ENCODE data around the gene GALNT17.

GALNT17 gene

GRCh38 chr7:71278257-71278656, 146.3 kb downstream of the GALNT17 start:
- TF ChIP-seq CTCF (IDR thresholded peaks at IDR 0.05; ENCODE audit: insufficient read depth, low read length, poor library complexity, severe bottlenecking), result no peak
- H3K27me3 ChIP-seq (replicated peaks; ENCODE audit: control insufficient read depth, insufficient read depth, low read length), result no peaks in the 10 kb centered on the region
- H3K4me3 ChIP-seq (replicated peaks; ENCODE audit: low read depth, low read length), result no peak overlapping the region
- DNase-seq (ENCODE audit: extremely low read depth, insufficient read length), result no peak
- H3K36me3 ChIP-seq (ENCODE audit: control insufficient read depth, insufficient read depth, low read length), result no peaks in the 10 kb centered on the region

DNA sequence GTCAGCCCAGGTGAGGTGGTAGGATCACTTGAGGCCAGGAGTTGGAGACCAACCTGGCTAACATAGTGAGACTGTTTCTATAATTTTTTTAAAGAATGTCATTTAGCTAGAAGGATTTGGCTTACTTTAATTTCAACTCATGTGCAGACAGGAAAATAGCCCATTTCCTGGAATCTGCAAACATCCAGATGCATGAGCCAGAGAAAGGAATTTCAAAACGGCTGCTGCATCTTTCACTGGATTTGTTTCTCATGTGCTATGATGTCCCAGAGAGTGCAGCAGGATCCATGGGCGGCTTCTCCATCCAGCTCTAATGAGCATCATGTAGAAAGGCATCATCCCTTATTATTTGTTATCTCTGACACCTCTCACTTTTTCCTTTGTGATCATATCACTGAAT, 149.3 kb downstream of the GALNT17 start:
- DNase-seq (ENCODE audit: extremely low read depth, insufficient read length), result no peak
- no peak overlapping the region for H3K4me3 ChIP-seq (replicated peaks; ENCODE audit: low read depth, low read length)
- H3K36me3 ChIP-seq (ENCODE audit: control insufficient read depth, insufficient read depth, low read length), result no peaks in the 10 kb centered on the region
- no peak for TF ChIP-seq CTCF (IDR thresholded peaks at IDR 0.05; ENCODE audit: insufficient read depth, low read length, poor library complexity, severe bottlenecking)
- no peaks in the 10 kb centered on the region for H3K27me3 ChIP-seq (replicated peaks; ENCODE audit: control insufficient read depth, insufficient read depth, low read length)

GRCh38 chr7:71283802-71284201, 151.9 kb downstream of the GALNT17 start:
- no peaks in the 10 kb centered on the region for H3K36me3 ChIP-seq (ENCODE audit: control insufficient read depth, insufficient read depth, low read length)
- no peak for TF ChIP-seq CTCF (IDR thresholded peaks at IDR 0.05; ENCODE audit: insufficient read depth, low read length, poor library complexity, severe bottlenecking)
- H3K4me3 ChIP-seq (replicated peaks; ENCODE audit: low read depth, low read length), result no peak overlapping the region
- no peak for DNase-seq (ENCODE audit: extremely low read depth, insufficient read length)
- no peaks in the 10 kb centered on the region for H3K27me3 ChIP-seq (replicated peaks; ENCODE audit: control insufficient read depth, insufficient read depth, low read length)

DNA sequence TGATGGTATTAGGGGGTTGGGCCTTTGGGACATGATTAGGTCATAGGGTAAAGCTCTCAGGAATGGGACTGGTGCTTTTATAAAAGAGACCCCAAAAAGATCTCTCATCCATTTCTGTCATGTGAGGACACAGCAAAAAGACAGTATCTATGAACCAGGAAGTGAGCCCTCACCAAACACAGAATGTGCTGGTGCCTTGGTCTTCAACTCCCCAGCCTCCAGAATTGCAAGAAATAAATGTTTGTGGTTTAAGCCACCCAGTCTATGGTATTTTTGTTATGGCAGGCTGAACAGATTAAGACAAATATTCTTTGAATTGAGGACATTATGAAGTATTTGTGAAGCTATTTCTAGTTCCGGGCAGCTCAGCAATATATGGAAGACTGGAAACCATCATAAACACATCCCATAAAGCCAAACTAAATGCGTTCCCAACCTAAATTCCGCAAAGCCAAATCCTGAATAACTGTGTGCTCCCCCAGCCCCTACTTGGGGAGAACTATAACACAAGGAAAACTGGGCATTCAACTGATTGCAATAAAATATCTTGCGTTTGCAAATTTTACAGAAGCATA, 153.7 kb downstream of the GALNT17 start:
- H3K36me3 ChIP-seq (ENCODE audit: control insufficient read depth, insufficient read depth, low read length), result no peaks in the 10 kb centered on the region
- no peak for DNase-seq (ENCODE audit: extremely low read depth, insufficient read length)
- TF ChIP-seq CTCF (IDR thresholded peaks at IDR 0.05; ENCODE audit: insufficient read depth, low read length, poor library complexity, severe bottlenecking), result no peak
- no peak overlapping the region for H3K4me3 ChIP-seq (replicated peaks; ENCODE audit: low read depth, low read length)
- no peaks in the 10 kb centered on the region for H3K27me3 ChIP-seq (replicated peaks; ENCODE audit: control insufficient read depth, insufficient read depth, low read length)

GRCh38 chr7:71286336-71286735, 154.4 kb downstream of the GALNT17 start:
- Histone ChIP-seq H3K27me3 (replicated peaks; ENCODE audit: control insufficient read depth, insufficient read depth, low read length) (no peaks in the 10 kb centered on the region), H3K36me3 (ENCODE audit: control insufficient read depth, insufficient read depth, low read length) (no peaks in the 10 kb centered on the region), H3K4me3 (replicated peaks; ENCODE audit: low read depth, low read length) (no peak overlapping the region)
- DNase-seq (ENCODE audit: extremely low read depth, insufficient read length), result no peak
- TF ChIP-seq CTCF (IDR thresholded peaks at IDR 0.05; ENCODE audit: insufficient read depth, low read length, poor library complexity, severe bottlenecking), result no peak

DNA sequence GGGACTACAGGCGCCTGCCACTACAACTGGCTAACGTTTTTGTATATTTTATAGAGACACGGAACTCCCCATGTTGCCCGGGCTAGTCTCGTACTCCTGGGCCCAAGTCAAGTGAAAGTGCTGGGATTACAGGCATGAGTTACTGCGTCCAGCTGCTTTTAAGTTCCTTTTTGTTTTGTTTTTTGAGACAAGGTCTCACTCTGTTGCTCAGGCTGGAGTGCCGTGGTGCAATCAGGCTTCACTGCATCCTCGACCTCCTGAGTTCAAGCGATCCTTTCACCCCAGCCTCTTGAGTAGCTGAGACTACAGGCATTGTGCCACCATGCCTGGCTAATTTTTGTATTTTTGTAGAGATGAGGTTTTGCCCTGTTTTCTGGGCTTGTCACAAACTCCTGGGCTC, 155.0 kb downstream of the GALNT17 start:
- H3K36me3 ChIP-seq (ENCODE audit: control insufficient read depth, insufficient read depth, low read length), result no peaks in the 10 kb centered on the region
- DNase-seq (ENCODE audit: extremely low read depth, insufficient read length), result no peak
- TF ChIP-seq CTCF (IDR thresholded peaks at IDR 0.05; ENCODE audit: insufficient read depth, low read length, poor library complexity, severe bottlenecking), result no peak
- H3K4me3 ChIP-seq (replicated peaks; ENCODE audit: low read depth, low read length), result no peak overlapping the region
- no peaks in the 10 kb centered on the region for H3K27me3 ChIP-seq (replicated peaks; ENCODE audit: control insufficient read depth, insufficient read depth, low read length)
